GM12878 (cell line): ENCODE results near the gene NKAIN2. TPM values are rescaled to one million over a fixed set of nuclear protein-coding genes. Genes with fewer than 3 reads are reported as not detected.
A peak's percentile ranks its signal among the peaks of the same experiment; 100 is the strongest.

Experiments
- ATAC-seq: fragments of 200-7000 bp; cut with Tn5 transposase; 3 replicates; pipeline ENCODE4 v1.9.1; 2020; ENCODE audit warnings: mild to moderate bottlenecking, moderate library complexity
- BruUV-seq: library from RNA; stranded (reverse); fragments of 400-500 nt; replicated peaks from 2 replicates; lab custom pipeline; 2021; lab: Mats Ljungman, UMichigan
- CTCF ChIA-PET: fragments of 300-600 bp; sonication (Branson Sonifier 250); formaldehyde crosslinking; extraction: SDS; loops from one replicate; lab custom pipeline; 2021; ENCODE audit warnings: inconsistent platforms; lab: Yijun Ruan, JAX
- POLR2A ChIA-PET: fragments of 350-600 bp; formaldehyde crosslinking; extraction: SDS; loops from one replicate; lab custom pipeline; 2021; ENCODE audit warnings: inconsistent platforms; lab: Charles Lee
- RAD21 ChIA-PET: fragments of 300-600 bp; sonication (Branson Sonifier 250); formaldehyde crosslinking; loops from one replicate; lab custom pipeline; 2023; ENCODE audit warnings: antibody characterized with exemption; ENCODE audit not compliant: unreplicated experiment; lab: Charles Lee
- SMC1A ChIA-PET: fragments of 300-600 bp; sonication (Branson Sonifier 250); formaldehyde crosslinking; loops from one replicate; lab custom pipeline; 2023; ENCODE audit not compliant: unreplicated experiment, uncharacterized antibody; lab: Charles Lee
- DNase-seq: peaks from one replicate; pipeline ENCODE4 v3.0.0-alpha.2; 2011; ENCODE audit warnings: low read depth, low spot score
- FAIRE-seq: peaks from 3 replicates; lab custom pipeline; 2011; peaks lifted over from hg19 to GRCh38; lab: Jason Lieb, UNC
- H2AFZ ChIP-seq: 2 replicates; pipeline ENCODE4 v1.6.0; 2011; ENCODE audit warnings: low read depth, low read length, control low read depth; ENCODE audit not compliant: control insufficient read depth
- H3K27ac ChIP-seq: 2 replicates; pipeline ENCODE4 v1.5.1; 2011; ENCODE audit warnings: control low read depth; ENCODE audit not compliant: control insufficient read depth, insufficient read depth
- H3K27me3 ChIP-seq, 2 experiments: replicated peaks in 1 of 2; 2 replicates each; pipeline versions ENCODE4 v1.6.0 to v1.6.1; 2011; ENCODE audit warnings: low read length in 1 of 2; ENCODE audit not compliant: control insufficient read depth in 2 of 2, insufficient read depth in 2 of 2
- H3K36me3 ChIP-seq, 2 experiments: 2 replicates each; pipeline ENCODE4 v1.5.1; 2011; ENCODE audit warnings: low read length in 1 of 2; ENCODE audit not compliant: control insufficient read depth in 2 of 2, insufficient read depth in 2 of 2
- H3K4me1 ChIP-seq: 2 replicates; pipeline ENCODE4 v1.6.1; 2011; ENCODE audit warnings: mild to moderate bottlenecking, low read length, moderate library complexity, mixed read lengths; ENCODE audit not compliant: control insufficient read depth, insufficient read depth
- H3K4me2 ChIP-seq: 2 replicates; pipeline ENCODE4 v1.6.0; 2011; ENCODE audit warnings: control low read depth; ENCODE audit not compliant: control insufficient read depth, insufficient read depth
- H3K4me3 ChIP-seq: fragments of 200-600 bp; sonication (generic); 2 replicates; pipeline ENCODE4 v1.5.1; 2016
- H3K79me2 ChIP-seq: 2 replicates; pipeline ENCODE4 v1.6.0; 2011; ENCODE audit warnings: low read length; ENCODE audit not compliant: control insufficient read depth, insufficient read depth
- H3K9ac ChIP-seq: 2 replicates; pipeline ENCODE4 v1.8.0; 2011; ENCODE audit warnings: low read length, control low read depth, mixed read lengths; ENCODE audit not compliant: control insufficient read depth, insufficient read depth
- H3K9me3 ChIP-seq: replicated peaks from 3 replicates; pipeline ENCODE4 v1.5.1; 2011; ENCODE audit warnings: mild to moderate bottlenecking, low read length; ENCODE audit not compliant: control insufficient read depth, insufficient read depth
- H4K20me1 ChIP-seq: 2 replicates; pipeline ENCODE4 v1.6.0; 2011; ENCODE audit not compliant: control insufficient read depth, insufficient read depth
- EGR1 ChIP-seq, 2 experiments: IDR thresholded peaks; 1 replicate in 1 of 2; 2 replicates in 1 of 2; pipeline ENCODE4 v1.6.1; 2011 to 2012; ENCODE audit warnings: low read depth in 2 of 2, low read length in 2 of 2, borderline replicate concordance in 1 of 2, mild to moderate bottlenecking in 1 of 2, moderate library complexity in 1 of 2
- MTA2 ChIP-seq: fragments of 450-650 bp; IDR thresholded peaks from 2 replicates; pipeline ENCODE4 v1.6.1; 2016; ENCODE audit warnings: low read depth, mild to moderate bottlenecking, moderate library complexity
- SIX5 ChIP-seq: IDR thresholded peaks from 2 replicates; pipeline ENCODE4 v1.6.1; 2011; ENCODE audit warnings: mild to moderate bottlenecking, low read depth, low read length, moderate library complexity; ENCODE audit not compliant: severe bottlenecking
- SRF ChIP-seq, 2 experiments: IDR thresholded peaks; 2 replicates each; pipeline ENCODE4 v1.6.1; 2011; ENCODE audit warnings: low read depth in 2 of 2, low read length in 2 of 2, mild to moderate bottlenecking in 1 of 2, moderate library complexity in 1 of 2
- ZNF207 ChIP-seq: fragments of 450-650 bp; IDR thresholded peaks from 2 replicates; pipeline ENCODE4 v1.6.1; 2014; ENCODE audit warnings: antibody characterized with exemption, mild to moderate bottlenecking, borderline replicate concordance
- WGBS: methylation state at CpG from one replicate; pipeline ENCODE4 v1.1.6; 2016; ENCODE audit warnings: low lambda C conversion rate; ENCODE audit not compliant: insufficient replicate concordance, insufficient coverage; ENCODE audit errors: missing lambda C conversion rate; 5-methylcytosine and 5-hydroxymethylcytosine counted together
- in situ Hi-C: fragments of 300-500 bp; cut with MboI; formaldehyde crosslinking; loops from 9 replicates; pipeline ENCODE4 v1.14.3; 2018; ENCODE audit warnings: mixed read lengths
- intact Hi-C: fragments of 100-400 bp; cut with micrococcal nuclease; formaldehyde crosslinking; loops from one replicate; pipeline ENCODE4 v1.14.2; 2022; ENCODE audit not compliant: unreplicated experiment
- polyA plus RNA-seq, 11 experiments: library from polyadenylated mRNA; depleted of rRNA in 4 of 11; unstranded in 6 of 11; stranded (reverse) in 5 of 11; fragments of >200 nt; fragmentation: Nextera tagmentation in 4 of 11; fragmentation: Illumina TruSeq in 1 of 11; extraction: Ambion mirVana in 4 of 11; extraction: Trizol in 1 of 11; gene quantifications; 1 replicate in 1 of 11; 2 replicates in 10 of 11; pipeline versions ENCODE4 v1.2.1 to v1.2.3, GENCODE V29; 2011 to 2016; ENCODE audit warnings: inconsistent platforms in 2 of 11, missing spikeins in 2 of 11, low read depth in 1 of 11
- total RNA-seq, 4 experiments: library from RNA; depleted of rRNA in 3 of 4; stranded (reverse); fragments of >200 nt in 3 of 4; fragmentation: Illumina TruSeq in 1 of 4; extraction: Trizol in 1 of 4; gene quantifications; 2 replicates each; pipeline versions ENCODE4 v1.2.1 to v1.2.3, GENCODE V29; 2013 to 2021
- TF ChIP-seq, protein P1 (sequence below): fragments of 450-650 bp; IDR thresholded peaks from 2 replicates; pipeline ENCODE4 v1.6.1; 2017; ENCODE audit warnings: low read depth, mild to moderate bottlenecking, moderate library complexity
- TF ChIP-seq, protein P2 (sequence below): fragments of 450-650 bp; IDR thresholded peaks from 2 replicates; pipeline ENCODE4 v1.6.1; 2017; ENCODE audit warnings: borderline replicate concordance
- TF ChIP-seq, protein P3 (sequence below): fragments of 450-650 bp; conservative IDR thresholded peaks from 2 replicates; pipeline ENCODE4 v1.6.1; 2017; ENCODE audit warnings: mild to moderate bottlenecking, moderate library complexity

The NKAIN2 gene
- total and polyA plus RNA-seq, 10 of the 15 experiments (the other 5 are each of a cell fraction or from before 2014, with no cell fraction given): not detected

DNA sequence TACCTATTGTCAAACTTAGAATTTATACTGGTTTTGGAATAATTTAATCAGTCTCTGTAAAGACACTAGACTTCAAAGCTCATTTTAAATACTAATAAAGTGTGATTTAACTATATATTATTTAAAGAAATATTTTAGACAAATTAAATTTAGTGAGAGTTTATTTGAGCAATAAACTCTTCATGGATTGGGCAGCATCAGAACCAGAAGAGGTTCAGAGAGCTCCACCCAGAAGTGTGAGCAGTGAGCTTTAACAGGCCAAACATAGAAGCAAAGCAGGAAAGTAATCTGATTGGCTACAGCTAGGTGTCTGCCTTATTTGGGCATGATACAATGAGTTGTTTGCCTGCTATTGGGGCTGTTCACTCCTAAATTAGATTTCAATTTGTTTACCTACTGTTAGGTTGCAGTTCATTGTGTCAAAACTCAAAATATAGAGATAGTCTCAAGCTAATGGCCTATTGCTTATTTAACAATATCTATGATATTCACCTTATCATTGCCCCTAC, 803.5 kb downstream of the NKAIN2 start:
- POLR2A ChIA-PET: no interaction called here
- TF ChIP-seq, protein P1, sequence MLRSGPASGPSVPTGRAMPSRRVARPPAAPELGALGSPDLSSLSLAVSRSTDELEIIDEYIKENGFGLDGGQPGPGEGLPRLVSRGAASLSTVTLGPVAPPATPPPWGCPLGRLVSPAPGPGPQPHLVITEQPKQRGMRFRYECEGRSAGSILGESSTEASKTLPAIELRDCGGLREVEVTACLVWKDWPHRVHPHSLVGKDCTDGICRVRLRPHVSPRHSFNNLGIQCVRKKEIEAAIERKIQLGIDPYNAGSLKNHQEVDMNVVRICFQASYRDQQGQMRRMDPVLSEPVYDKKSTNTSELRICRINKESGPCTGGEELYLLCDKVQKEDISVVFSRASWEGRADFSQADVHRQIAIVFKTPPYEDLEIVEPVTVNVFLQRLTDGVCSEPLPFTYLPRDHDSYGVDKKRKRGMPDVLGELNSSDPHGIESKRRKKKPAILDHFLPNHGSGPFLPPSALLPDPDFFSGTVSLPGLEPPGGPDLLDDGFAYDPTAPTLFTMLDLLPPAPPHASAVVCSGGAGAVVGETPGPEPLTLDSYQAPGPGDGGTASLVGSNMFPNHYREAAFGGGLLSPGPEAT: no peak
- TF ChIP-seq SRF (IDR thresholded peaks at IDR 0.05; ENCODE audit: low read depth in 2 of 2, low read length in 2 of 2): peak in 1 of 2 experiments; percentile 51; a peak in 1 of 4 replicates
- TF ChIP-seq, protein P2, sequence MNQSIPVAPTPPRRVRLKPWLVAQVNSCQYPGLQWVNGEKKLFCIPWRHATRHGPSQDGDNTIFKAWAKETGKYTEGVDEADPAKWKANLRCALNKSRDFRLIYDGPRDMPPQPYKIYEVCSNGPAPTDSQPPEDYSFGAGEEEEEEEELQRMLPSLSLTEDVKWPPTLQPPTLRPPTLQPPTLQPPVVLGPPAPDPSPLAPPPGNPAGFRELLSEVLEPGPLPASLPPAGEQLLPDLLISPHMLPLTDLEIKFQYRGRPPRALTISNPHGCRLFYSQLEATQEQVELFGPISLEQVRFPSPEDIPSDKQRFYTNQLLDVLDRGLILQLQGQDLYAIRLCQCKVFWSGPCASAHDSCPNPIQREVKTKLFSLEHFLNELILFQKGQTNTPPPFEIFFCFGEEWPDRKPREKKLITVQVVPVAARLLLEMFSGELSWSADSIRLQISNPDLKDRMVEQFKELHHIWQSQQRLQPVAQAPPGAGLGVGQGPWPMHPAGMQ: no peak
- H3K27me3 ChIP-seq: no peaks in the 10 kb centered on the region
- intact Hi-C loops (no loop called here), in situ Hi-C loops (no loop called here)
- no peak for FAIRE-seq
- no peaks in the 10 kb centered on the region for H3K79me2 ChIP-seq
- H3K36me3 ChIP-seq: no peaks in the 10 kb centered on the region
- no peak for DNase-seq
- H3K9ac ChIP-seq: no peak overlapping the region
- no peak overlapping the region for H3K4me3 ChIP-seq
- SMC1A ChIA-PET: interaction anchor here (0.6 kb wide), 1 partner anchor 73 kb away, joined by 3 read pairs; no protein-coding TSS in a partner anchor
- ATAC-seq: no peak
- H4K20me1 ChIP-seq: no peaks in the 10 kb centered on the region
- RAD21 ChIA-PET: no interaction called here
- CTCF ChIA-PET: no interaction called here
- H2AFZ ChIP-seq: no peak overlapping the region
- H3K4me2 ChIP-seq: no peak overlapping the region
- H3K9me3 ChIP-seq: no peaks in the 10 kb centered on the region
- no peak overlapping the region for H3K27ac ChIP-seq
- no peaks in the 10 kb centered on the region for H3K4me1 ChIP-seq
- no TSS peak for BruUV-seq

DNA sequence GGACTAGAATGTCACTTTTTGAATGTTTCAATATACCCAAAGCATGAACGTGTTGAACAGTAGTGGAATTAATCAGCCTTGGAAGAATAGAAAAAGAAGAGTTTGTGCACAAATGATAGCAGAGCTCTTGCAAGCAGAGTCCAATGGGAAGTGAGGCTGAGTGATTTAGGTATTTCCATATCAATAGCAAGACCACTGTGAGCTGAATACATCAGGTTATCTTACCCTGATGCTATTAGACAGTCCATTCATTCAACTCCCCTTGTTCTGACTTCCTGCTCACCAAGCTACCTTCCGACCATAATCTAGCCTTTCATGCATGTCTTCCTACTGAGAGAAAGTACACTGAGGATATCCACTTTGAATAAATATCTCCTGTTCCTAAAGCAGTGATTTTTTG, 809.4 kb downstream of the NKAIN2 start:
- FAIRE-seq: no peak
- SMC1A ChIA-PET: interaction anchor here (1.0 kb wide), 1 partner anchor 10 kb away, joined by 3 read pairs; no protein-coding TSS in a partner anchor
- TF ChIP-seq EGR1 (IDR thresholded peaks at IDR 0.05; ENCODE audit: borderline replicate concordance in 1 of 2, low read depth in 2 of 2, low read length in 2 of 2) (no peak), ZNF207 (no peak), SIX5 (no peak), MTA2 (no peak)
- TF ChIP-seq, protein P3, sequence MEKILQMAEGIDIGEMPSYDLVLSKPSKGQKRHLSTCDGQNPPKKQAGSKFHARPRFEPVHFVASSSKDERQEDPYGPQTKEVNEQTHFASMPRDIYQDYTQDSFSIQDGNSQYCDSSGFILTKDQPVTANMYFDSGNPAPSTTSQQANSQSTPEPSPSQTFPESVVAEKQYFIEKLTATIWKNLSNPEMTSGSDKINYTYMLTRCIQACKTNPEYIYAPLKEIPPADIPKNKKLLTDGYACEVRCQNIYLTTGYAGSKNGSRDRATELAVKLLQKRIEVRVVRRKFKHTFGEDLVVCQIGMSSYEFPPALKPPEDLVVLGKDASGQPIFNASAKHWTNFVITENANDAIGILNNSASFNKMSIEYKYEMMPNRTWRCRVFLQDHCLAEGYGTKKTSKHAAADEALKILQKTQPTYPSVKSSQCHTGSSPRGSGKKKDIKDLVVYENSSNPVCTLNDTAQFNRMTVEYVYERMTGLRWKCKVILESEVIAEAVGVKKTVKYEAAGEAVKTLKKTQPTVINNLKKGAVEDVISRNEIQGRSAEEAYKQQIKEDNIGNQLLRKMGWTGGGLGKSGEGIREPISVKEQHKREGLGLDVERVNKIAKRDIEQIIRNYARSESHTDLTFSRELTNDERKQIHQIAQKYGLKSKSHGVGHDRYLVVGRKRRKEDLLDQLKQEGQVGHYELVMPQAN: no peak

More for the DNA sequence above, 809.4 kb downstream of the NKAIN2 start:
- ChIA-PET POLR2A (no interaction called here), CTCF (no interaction called here), RAD21 (no interaction called here)
- BruUV-seq: no TSS peak
- H3K4me3 ChIP-seq: no peak overlapping the region
- intact Hi-C loops: no loop called here
- H3K4me1 ChIP-seq: no peaks in the 10 kb centered on the region
- H3K27ac ChIP-seq: no peak overlapping the region
- in situ Hi-C loops: no loop called here
- no peaks in the 10 kb centered on the region for H3K79me2 ChIP-seq
- no peaks in the 10 kb centered on the region for H3K27me3 ChIP-seq
- ATAC-seq: no peak
- no peak overlapping the region for H2AFZ ChIP-seq
- 27% methylated on average over 2 of the region's 2 CpGs for WGBS
- no peak overlapping the region for H3K9ac ChIP-seq
- H3K9me3 ChIP-seq: no peaks in the 10 kb centered on the region
- DNase-seq: no peak
- H3K4me2 ChIP-seq: no peak overlapping the region
- H3K36me3 ChIP-seq: no peaks in the 10 kb centered on the region
- H4K20me1 ChIP-seq: no peaks in the 10 kb centered on the region
